NCI-H345 treated with DMSO at 0.1 percent for 48 hours (cell line): ENCODE results near the gene TRIM61.

Experiments used
- DNase-seq: peaks from one replicate; lab custom pipeline; 2025; ENCODE audit not compliant: unreplicated experiment; lab: John Stamatoyannopoulos, UW

Gene TRIM61

GRCh38 chr4:164918956-164919355 lies 58.5 kb downstream of the TRIM61 start:
- DNase-seq = no peak
